AG09319 (cell line): ENCODE data around the gene TTC28.
"Not testable (repeated sequence)": the region's sequence is repeated elsewhere in the genome, so short reads cannot be mapped to it uniquely, and the experiment has no call there.

Source experiments
- DNase-seq: peaks from one replicate; pipeline ENCODE4 v3.0.0-alpha.2; 2010; ENCODE audit warnings: low read depth; ENCODE audit errors: extremely low read depth
- TF ChIP-seq, protein P1 (sequence below): IDR thresholded peaks from 2 replicates; pipeline ENCODE4 v1.5.1; 2011; ENCODE audit warnings: low read depth, mild to moderate bottlenecking, inconsistent platforms, low read length, moderate library complexity

TTC28 gene

DNA sequence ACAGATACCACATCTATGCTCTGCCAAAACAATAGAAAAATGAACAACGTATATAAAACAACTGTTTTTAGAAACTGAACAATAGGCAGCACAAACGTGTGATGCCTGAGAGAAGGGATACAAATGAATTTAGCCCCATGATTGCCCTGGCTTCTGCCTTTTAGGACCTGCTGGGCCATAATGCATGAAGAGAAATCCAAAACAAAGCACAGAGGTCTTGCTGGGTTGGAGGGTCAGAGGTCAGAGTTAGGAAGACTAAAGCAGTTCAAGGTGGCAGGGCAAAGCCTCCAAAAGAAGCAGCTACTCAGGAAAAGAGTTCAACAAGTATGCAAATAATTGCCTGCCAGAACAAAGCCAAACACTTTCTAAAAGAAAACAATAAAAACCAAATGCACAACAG, 138.5 kb downstream of the TTC28 start:
- TF ChIP-seq, protein P1, sequence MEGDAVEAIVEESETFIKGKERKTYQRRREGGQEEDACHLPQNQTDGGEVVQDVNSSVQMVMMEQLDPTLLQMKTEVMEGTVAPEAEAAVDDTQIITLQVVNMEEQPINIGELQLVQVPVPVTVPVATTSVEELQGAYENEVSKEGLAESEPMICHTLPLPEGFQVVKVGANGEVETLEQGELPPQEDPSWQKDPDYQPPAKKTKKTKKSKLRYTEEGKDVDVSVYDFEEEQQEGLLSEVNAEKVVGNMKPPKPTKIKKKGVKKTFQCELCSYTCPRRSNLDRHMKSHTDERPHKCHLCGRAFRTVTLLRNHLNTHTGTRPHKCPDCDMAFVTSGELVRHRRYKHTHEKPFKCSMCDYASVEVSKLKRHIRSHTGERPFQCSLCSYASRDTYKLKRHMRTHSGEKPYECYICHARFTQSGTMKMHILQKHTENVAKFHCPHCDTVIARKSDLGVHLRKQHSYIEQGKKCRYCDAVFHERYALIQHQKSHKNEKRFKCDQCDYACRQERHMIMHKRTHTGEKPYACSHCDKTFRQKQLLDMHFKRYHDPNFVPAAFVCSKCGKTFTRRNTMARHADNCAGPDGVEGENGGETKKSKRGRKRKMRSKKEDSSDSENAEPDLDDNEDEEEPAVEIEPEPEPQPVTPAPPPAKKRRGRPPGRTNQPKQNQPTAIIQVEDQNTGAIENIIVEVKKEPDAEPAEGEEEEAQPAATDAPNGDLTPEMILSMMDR: no peak
- DNase-seq: no peak

DNA sequence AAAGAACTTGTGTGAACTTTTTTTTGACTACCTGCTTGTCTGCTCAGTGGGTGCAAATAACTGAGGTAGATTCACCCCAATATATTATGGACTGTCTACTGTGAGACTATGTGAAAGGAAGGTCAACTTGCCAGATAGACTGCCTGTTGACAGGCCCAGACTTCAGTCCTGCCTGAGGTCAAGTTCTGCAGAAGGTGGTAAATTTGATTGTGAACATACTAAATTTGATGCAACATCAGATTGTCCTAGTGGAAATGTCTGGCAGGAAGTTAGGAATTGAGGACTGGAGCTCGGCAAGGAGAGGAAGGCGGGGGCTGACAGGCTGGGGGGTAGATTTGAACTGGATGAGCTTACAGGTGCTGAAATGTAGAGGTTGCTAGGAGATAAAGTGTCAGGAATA, 140.7 kb downstream of the TTC28 start:
- no peak for DNase-seq
- TF ChIP-seq, protein P1: no peak

DNA sequence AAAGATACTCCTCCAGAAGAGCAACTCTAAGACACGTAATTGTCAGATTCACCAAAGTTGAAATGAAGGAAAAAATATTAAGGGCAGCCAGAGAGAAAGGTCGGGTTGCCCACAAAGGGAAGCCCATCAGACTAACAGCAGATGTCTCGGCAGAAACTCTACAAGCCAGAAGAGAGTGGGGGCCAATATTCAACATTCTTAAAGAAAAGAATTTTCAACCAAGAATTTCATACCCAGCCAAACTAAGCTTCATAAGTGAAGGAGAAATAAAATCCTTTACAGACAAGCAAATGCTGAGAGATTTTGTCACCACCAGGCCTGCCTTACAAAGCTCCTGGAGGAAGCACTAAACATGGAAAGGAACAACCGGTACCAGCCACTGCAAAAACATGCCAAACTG, 149.1 kb downstream of the TTC28 start:
- not testable (repeated sequence) for DNase-seq

DNA sequence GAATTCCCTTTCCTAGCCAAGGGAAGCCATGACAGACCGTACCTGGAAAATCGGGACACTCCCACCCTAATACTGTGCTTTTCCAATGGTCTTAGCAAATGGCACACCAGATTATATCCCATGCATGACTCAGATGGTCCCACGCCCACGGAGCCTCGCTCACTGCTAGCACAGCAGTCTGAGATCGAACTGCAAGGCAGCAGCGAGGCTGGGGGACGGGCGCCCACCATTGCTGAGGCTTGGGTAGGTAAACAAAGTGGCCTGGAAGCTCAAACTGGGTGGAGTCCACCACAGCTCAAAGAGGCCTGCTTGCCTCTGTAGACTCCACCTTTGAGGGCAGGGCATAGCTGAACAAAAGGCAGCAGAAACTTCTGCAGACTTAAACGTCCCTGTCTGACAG, 150.5 kb downstream of the TTC28 start:
- DNase-seq: not testable (repeated sequence)

DNA sequence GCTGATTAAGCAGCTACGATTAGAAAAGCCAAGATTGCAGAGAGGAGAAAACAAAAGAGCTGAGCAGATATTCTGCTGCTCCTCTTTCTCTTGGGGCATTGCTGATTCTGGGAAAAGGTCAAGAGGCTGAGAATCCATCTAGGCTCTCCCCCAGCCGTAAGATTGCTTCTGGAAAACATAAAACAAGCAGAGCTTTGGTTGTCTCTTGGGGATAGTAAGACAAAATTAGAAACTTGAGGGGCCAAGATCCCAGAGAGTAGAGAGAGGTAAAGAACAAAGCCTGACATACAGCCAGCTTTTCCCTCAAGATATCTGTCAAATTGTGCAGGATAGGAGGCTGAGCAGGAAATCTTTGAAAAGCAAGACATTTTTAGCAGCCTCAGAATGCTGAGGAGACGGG, 158.2 kb downstream of the TTC28 start:
- TF ChIP-seq, protein P1: no peak
- DNase-seq: no peak

DNA sequence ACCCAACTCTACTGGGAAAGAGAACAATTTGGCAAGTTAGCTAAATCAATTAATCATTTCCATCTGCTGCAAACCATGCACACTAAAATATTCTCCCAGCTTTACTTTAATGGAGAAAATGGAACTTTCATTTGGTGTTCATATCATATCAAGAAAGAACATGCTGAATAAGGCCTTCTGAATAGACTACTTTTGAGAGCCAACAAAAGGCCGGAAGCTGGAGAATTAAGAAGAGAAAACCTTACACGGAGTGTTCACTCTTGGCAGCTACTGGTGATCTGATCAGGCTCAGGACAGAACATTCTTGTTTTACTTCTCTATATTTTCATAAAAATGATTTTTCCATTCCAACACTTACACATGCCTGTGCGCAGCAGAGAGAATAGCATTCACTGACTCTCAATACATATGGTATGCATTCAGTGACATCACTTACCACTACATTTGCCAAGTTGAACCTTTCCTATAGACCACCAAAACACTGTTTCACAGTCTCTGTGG, 165.3 kb downstream of the TTC28 start:
- TF ChIP-seq, protein P1: no peak
- DNase-seq: no peak

DNA sequence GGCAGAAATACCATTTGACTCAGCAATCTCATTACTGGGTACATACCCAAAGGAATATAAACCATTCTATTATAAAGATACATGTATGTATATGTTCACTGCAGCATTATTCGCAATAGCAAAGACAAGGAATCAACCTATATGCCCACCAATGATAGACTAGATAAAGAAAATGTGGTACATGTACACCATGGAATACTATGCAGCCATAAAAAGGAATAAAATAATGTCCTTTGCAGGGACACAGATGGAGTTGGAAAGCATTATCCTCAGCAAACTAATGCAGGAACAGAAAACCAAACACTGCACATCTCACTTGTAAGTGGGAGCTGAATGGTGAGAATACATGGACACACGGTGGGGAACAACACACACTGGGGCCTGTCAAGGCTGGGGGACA, 167.3 kb downstream of the TTC28 start:
- not testable (repeated sequence) for DNase-seq

DNA sequence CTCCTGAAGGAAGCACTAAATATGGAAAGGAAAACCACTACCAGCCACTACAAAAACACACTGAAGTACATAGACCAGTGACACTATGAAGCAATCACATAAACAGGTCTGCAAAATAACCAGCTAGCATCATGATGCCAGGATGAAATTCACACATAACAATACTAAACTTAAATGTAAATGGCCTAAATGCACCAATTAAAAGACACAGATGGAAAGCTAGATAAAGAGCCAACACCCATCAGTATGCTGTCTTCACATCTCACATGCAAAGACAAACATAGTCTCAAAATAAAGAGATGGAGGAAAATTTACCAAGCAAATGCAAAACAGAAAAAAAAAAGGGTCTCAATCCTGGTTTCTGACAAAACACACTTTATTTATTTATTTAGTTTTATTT, 171.7 kb downstream of the TTC28 start:
- no peak for DNase-seq
- TF ChIP-seq, protein P1: no peak

DNA sequence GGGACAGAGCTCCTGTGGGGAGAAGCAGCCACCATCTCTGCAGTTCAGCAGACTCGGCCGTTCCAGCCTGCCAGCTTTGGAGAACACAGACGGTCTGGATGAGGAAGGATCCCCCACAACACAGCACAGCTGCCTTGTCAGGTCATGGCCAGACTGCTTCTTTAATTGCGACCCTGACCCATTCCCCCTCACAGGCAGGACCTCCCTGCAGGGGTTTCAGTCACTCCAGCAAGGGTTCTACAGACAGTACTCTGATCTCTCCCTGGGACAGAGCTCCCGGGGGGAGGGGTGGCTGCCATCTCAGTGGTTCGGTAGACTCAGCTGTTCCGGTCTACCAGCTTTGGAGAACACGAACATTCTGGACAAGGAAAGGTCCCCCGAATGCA, 173.5 kb downstream of the TTC28 start:
- DNase-seq: no peak
- TF ChIP-seq, protein P1: no peak
